Muscle of arm (tissue), 14 donors: ENCODE data around the gene CLASRP. TPM values are rescaled to one million over a fixed set of nuclear protein-coding genes. Genes with fewer than 3 reads are reported as not detected.
"Not testable (repeated sequence)": the region's sequence is repeated elsewhere in the genome, so short reads cannot be mapped to it uniquely, and the experiment has no call there.

Source experiments
- DNase-seq: peaks from one replicate; pipeline ENCODE4 v3.0.0-alpha.2; 2013
- long read RNA-seq, 11 donors: transcript quantifications; one replicate each; lab custom pipeline, GENCODE V29; 2026
- polyA plus RNA-seq, 12 donors: library from polyadenylated mRNA; unstranded; fragments of 120-200 nt; gene quantifications; one replicate each; pipeline ENCODE4 v1.2.1, GENCODE V29; 2013; ENCODE audit not compliant: insufficient read length in 12 of 12

The CLASRP gene, protein sequence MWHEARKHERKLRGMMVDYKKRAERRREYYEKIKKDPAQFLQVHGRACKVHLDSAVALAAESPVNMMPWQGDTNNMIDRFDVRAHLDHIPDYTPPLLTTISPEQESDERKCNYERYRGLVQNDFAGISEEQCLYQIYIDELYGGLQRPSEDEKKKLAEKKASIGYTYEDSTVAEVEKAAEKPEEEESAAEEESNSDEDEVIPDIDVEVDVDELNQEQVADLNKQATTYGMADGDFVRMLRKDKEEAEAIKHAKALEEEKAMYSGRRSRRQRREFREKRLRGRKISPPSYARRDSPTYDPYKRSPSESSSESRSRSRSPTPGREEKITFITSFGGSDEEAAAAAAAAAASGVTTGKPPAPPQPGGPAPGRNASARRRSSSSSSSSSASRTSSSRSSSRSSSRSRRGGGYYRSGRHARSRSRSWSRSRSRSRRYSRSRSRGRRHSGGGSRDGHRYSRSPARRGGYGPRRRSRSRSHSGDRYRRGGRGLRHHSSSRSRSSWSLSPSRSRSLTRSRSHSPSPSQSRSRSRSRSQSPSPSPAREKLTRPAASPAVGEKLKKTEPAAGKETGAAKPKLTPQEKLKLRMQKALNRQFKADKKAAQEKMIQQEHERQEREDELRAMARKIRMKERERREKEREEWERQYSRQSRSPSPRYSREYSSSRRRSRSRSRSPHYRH
- 10 to 100 TPM in 11 of 12 donors, not detected in 1; 35.7 to 78.3 (median 40.6) TPM for polyA plus RNA-seq
- long read RNA-seq, donor 1, transcript CLASRP-215 (4 exons, 582 nt) = major isoform, 8 of 12 reads
- long read RNA-seq, donor 1, partial matches to known transcripts = 0 of 12 reads
- long read RNA-seq, donor 1, other reads (novel, unspliced or antisense) = 0 of 12 reads
- long read RNA-seq, donor 2, partial matches to known transcripts = 0 of 3 reads
- long read RNA-seq, donor 2, other reads (novel, unspliced or antisense) = 0 of 3 reads
- long read RNA-seq, donor 3, partial matches to known transcripts = 0 of 2 reads
- long read RNA-seq, donor 3, other reads (novel, unspliced or antisense) = 0 of 2 reads
- long read RNA-seq, donor 4, partial matches to known transcripts = 0 of 1 reads
- long read RNA-seq, donor 4, other reads (novel, unspliced or antisense) = 0 of 1 reads
- long read RNA-seq, donor 5, partial matches to known transcripts = 0 of 6 reads
- long read RNA-seq, donor 5, other reads (novel, unspliced or antisense) = 0 of 6 reads
- long read RNA-seq, donor 6, partial matches to known transcripts = 0 of 3 reads
- long read RNA-seq, donor 6, other reads (novel, unspliced or antisense) = 0 of 3 reads
- long read RNA-seq, donor 7, partial matches to known transcripts = 0 of 2 reads
- long read RNA-seq, donor 7, other reads (novel, unspliced or antisense) = 0 of 2 reads
- long read RNA-seq, donor 8, partial matches to known transcripts = 0 of 2 reads
- long read RNA-seq, donor 8, other reads (novel, unspliced or antisense) = 0 of 2 reads
- long read RNA-seq, donor 9, partial matches to known transcripts = 0 of 3 reads
- long read RNA-seq, donor 9, other reads (novel, unspliced or antisense) = 0 of 3 reads
- long read RNA-seq, donor 10, partial matches to known transcripts = 0 of 2 reads
- long read RNA-seq, donor 10, other reads (novel, unspliced or antisense) = 0 of 2 reads
- long read RNA-seq, donor 11, partial matches to known transcripts = 0 of 4 reads
- long read RNA-seq, donor 11, other reads (novel, unspliced or antisense) = 0 of 4 reads

GRCh38 chr19:45038931-45039893, at the start of gene CLASRP:
TSS of gene CLASRP (plus strand) at chr19:45039045. CDS start at chr19:45040213, 1,168 bp downstream.
- DNase-seq = peak; percentile 93

DNA sequence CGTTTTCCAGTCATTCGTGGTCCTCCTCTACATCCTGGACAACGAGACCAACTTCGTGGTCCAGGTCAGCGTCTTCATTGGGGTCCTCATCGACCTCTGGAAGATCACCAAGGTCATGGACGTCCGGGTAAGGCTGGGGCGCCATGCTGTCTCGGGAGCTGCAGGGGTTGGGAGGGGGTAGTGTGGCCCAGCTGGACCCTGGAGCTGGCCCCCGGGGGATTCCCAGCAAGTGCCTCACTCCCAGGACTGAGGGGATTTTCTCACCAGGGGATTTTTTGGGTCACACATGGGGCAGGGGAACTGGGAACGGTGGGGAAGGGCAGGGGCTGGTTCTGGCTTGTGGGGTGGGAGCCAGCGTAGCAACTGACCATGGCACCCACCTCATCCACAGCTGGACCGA, 48.4 kb upstream of the CLASRP start:
- DNase-seq = no peak

DNA sequence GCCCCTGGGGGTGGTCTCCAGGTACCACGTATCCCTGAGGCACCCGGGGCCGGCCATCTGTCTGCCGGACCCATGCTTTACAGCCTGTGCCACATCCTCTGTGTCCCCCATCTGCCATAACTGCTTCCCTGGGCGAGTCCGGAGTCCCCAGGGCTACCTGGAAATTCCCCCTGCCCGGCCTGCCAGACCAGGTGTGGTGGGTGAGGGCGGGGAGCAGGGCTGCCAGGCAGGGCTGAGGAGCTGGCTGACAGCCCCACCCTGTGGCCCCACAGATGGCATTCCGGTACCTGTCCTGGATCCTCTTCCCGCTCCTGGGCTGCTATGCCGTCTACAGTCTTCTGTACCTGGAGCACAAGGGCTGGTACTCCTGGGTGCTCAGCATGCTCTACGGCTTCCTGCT, 47.9 kb upstream of the CLASRP start:
- DNase-seq = no peak

GRCh38 chr19:44992336-44993163, 46.3 kb upstream of the CLASRP start:
- DNase-seq = no peak

DNA sequence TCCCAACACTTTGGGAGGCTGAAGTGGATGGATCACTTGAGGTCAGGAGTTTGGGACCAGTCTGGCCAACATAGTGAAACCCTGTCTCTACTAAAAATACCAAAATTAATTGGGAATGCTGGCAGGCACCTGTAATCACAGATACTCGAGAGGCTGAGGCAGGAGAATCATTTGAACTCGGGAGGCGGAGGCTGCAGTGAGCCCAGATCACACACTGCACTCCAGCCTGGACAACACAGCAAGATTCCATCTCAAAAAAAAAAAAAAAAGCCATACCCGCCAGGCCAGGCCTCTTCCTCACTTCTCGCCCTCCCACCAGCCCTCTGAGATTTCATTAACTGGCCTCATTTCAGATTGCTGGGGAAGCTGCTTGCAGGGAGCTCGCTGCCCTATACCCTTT, 45.3 kb upstream of the CLASRP start:
- DNase-seq = no peak

DNA sequence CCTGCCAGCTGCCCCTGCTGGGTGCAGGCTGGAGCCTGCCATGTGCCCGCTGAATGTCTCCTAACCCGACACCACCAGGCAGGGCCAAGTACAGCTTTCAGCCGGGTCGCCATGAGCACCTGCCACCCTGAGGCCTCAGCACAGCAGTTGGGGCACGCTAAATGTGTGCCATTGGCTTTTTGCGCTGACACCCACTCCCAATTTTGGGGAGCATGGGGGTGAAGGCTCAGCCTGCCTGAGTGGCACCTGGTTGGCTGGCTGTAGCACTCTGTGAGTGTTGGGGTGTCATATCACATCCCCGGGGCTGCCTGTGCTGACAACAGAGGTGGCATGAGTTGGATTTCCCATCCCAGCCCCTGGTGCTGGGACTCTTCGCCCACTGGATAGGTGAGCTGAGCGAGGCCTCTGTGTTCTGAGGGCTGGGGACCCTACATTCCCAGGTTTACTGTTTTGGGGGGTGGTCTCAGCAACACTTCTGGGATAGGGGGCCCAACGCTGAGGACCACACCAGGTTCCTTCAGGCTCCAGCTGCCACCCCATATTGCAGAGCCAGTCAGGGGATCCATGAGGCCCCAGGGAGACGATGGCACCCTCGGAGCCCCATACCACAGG, 44.8 kb upstream of the CLASRP start:
- no peak for DNase-seq

DNA sequence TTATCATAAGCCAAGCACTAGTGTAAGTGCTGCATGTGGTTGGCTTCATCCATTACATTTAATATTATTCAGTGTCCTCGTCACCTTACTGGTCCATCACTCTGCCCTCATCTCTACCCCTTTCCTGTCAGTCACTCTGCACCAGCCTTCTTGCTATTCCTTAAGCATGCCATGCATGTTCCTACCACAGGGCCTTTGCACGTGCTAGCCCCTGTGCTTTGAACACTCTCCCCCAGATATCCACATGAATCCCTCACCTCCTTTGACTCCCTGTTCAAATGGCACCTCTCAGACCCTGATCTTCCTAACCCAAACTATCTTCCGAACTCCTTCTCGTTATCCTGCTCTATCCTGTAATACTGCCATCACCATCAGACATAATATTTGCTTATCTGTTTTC, 40.8 kb upstream of the CLASRP start:
- no peak for DNase-seq

DNA sequence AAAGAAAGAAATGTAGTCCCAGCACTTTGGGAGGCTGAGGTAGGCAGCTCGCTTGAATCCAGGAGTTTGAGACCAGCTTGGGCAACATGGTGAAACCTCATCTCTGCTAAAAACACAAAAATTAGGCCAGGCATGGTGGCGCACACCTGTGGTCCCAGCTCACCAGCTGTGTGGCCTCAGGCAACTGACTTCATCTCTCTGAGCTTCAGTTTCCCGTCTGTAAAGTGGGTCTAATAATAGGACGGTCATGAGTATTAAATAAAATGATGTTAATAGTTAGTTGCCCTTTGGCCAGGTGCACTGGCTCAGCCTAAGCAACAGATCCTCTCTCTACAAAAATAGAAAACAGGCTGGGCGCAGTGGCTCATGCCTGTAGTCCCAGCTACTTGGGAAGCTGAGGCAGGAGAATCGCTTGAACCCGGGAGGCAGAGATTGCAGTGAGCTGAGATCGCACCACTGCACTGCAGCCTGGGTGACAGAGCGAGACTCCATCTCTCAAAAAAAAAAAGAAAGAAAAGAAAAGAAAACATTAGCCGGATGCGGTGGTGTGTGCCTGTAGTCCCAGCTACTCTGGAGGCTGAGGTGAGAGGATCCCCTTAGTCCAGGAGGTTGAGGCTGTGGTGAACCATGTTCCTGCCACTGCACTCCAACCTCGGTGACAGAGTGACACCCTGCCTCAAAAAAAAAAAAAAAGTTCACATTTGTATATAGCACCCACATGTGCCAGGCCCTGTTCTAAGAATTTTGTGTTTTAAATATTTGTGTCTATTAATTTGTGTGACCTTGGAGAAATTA, 39.5 kb upstream of the CLASRP start:
- not testable (repeated sequence) for DNase-seq

- DNase-seq = not testable (repeated sequence)
Measured at GRCh38 chr19:45000665-45001064, 38.2 kb upstream of the CLASRP start.

DNA sequence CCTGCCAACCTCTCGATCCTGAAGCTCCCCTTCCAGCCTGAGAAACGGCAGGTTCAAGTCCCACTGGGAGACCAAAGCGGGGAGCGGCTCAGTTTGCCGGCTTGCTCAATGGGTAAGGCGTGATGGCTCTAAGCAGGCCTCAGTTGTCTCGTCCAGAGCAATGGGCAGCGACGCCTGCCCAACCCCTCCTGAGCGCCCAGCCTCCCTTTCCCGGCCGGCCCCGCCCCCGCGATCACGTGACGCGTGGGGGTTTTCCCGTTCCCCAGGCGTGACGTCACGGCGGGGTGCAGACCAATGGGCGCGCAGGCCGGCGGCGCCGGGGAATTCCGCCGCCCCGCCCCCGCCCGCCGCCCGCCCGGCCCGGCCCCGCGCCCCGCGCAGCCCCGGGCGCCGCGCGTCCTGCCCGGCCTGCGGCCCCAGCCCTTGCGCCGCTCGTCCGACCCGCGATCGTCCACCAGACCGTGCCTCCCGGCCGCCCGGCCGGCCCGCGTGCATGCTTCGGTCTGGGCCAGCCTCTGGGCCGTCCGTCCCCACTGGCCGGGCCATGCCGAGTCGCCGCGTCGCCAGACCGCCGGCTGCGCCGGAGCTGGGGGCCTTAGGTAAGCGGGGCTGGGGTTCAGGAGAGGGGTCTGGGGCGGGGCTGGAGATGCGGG, 37.6 kb upstream of the CLASRP start, which contains the start of gene RELB:
TSS of gene RELB (plus strand) at position 378 of the 653 bp plus-strand sequence. CDS start at position 494, 116 bp downstream.
- peak; percentile 93 for DNase-seq

- no peak for DNase-seq
Measured at GRCh38 chr19:45003485-45003884, 35.4 kb upstream of the CLASRP start.

- DNase-seq = no peak
Measured at GRCh38 chr19:45005787-45006186, 33.1 kb upstream of the CLASRP start.

DNA sequence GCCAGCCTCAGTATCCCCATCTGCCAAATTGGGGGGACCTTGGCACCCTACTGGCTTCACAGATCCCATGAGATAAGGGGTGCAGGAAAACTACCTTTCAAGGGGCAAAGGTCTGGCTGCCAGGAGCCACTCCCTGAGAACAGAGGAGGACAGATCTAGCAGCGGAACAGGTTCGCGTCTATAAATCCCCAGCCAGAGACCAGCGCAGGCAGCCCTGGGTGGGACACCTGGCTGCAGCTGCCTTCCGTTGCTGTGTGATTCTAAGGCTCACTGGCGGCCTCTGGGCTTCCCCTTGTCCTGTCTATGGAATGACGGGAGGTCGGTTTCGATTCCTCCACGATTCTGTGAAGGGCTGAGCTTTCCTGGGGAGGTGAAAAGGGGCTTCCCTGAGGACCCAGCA, 30.3 kb upstream of the CLASRP start:
- DNase-seq = no peak

DNA sequence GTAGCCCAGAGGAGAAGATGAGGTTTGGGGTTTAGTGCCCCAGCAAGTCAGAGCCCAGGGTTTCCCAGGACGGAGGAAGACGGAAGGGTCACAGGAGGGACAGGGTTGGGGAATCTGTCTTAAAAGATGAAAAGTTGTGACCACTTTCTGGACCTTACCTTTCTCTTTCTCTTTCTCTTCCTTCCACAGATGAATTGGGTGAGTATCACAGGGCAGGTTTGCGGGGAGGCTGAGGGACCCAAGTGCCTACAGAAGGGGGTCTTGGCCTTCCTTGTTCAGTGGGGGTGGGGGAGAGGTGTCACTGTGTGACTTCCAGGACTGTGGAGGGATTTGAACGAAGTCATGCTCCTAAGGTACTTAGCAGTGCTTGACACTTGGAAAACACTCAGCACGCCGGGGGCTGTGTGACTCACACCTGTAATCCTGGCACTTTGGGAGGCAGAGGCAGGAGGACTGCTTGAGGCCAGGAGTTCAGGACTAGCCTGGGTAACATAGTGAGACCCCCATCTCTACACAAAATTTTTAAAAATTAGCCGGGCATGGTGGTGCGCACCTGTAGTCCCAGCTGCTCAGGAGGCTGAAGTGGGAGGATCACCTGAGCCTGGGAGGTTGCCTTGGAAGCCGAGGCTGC, 29.1 kb upstream of the CLASRP start:
- no peak for DNase-seq

- DNase-seq = no peak
Measured at GRCh38 chr19:45010306-45010705, 28.5 kb upstream of the CLASRP start.

DNA sequence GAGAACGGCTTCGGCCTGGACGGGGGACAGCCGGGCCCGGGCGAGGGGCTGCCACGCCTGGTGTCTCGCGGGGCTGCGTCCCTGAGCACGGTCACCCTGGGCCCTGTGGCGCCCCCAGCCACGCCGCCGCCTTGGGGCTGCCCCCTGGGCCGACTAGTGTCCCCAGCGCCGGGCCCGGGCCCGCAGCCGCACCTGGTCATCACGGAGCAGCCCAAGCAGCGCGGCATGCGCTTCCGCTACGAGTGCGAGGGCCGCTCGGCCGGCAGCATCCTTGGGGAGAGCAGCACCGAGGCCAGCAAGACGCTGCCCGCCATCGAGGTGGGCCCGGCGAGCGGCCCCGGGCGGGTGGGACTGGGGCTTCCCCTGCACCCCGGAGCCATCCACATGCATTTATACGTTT, 26.9 kb upstream of the CLASRP start:
- no peak for DNase-seq
